ENCODE results near the gene CPSF4L.
"Not testable (repeated sequence)": the region's sequence is repeated elsewhere in the genome, so short reads cannot be mapped to it uniquely, and the experiment has no call there.

CPSF4L gene, protein sequence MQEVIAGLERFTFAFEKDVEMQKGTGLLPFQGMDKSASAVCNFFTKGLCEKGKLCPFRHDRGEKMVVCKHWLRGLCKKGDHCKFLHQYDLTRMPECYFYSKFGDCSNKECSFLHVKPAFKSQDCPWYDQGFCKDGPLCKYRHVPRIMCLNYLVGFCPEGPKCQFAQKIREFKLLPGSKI

DNA sequence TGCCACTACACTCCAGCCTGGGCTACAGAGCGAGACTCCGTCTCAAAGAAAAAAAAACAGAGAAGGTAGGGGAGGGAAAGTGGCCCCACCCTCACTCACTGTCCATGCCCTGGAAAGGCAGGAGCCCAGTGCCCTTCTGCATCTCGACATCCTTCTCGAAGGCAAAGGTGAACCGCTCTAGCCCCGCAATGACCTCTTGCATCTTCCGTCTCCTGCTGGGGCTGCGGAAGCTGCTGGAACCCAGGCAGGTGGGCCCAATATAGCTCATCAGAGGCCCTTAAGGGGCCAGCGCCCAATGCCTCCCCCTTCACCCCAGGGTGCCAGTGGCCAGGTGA is at the start of gene CPSF4L:
CPSF4L (minus strand) TSS at position 264 of the 335 bp plus-strand sequence; CDS start at position 202, 62 bp downstream.
- no peak within 1 kb of the TSS for H3K4me3 ChIP-seq (ENCODE audit: low read length)
- no peak for DNase-seq (ENCODE audit: low read depth, low spot score)
- H3K27ac ChIP-seq (ENCODE audit: low read length), result no peak within 1 kb of the TSS
- H3K4me1 ChIP-seq (ENCODE audit: control insufficient read depth, insufficient read depth, low read length), result peaks cover 2% of the 10 kb centered on the region; the same call in 1 of the 2 replicates
- no CpG with 5 or more reads among the region's 9 CpGs for WGBS (ENCODE audit: insufficient coverage, insufficient read length)
- H3K36me3 ChIP-seq (ENCODE audit: control insufficient read depth, insufficient read depth, low read length), result no peaks in the 10 kb centered on the region
- no peaks in the 10 kb centered on the region for H3K9me3 ChIP-seq (ENCODE audit: control insufficient read depth, insufficient read depth, low read length)
- H3K27me3 ChIP-seq (ENCODE audit: control insufficient read depth, insufficient read depth, low read length), result no peaks in the 10 kb centered on the region

DNA sequence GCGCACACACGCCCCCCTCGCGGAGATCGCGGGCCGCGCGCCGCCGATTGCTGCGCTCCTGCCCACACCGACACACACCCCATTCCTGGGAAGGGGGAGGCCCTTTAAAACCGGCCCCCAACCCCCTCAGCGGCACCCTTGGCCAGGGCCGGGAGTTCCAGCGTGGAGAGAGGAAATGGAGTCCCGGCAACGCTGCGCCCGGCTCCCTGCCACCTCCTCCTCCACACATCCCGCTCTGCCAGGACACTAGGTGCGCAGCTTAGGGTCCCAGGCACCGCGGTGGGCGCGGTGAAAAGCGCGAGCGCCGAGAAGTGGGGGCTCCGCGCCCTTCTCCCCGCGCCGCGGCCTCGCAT is 49.7 kb upstream of the CPSF4L start:
- H3K9me3 ChIP-seq (ENCODE audit: control insufficient read depth, insufficient read depth, low read length), result no peaks in the 10 kb centered on the region
- no peak overlapping the region for H3K27ac ChIP-seq (ENCODE audit: low read length)
- no peaks in the 10 kb centered on the region for H3K36me3 ChIP-seq (ENCODE audit: control insufficient read depth, insufficient read depth, low read length)
- no CpG with 5 or more reads among the region's 38 CpGs for WGBS (ENCODE audit: insufficient coverage, insufficient read length)
- H3K4me1 ChIP-seq (ENCODE audit: control insufficient read depth, insufficient read depth, low read length), result peaks cover 6% of the 10 kb centered on the region; the same call in 1 of the 2 replicates
- no peaks in the 10 kb centered on the region; the same call in 1 of the 2 replicates for H3K27me3 ChIP-seq (ENCODE audit: control insufficient read depth, insufficient read depth, low read length)
- DNase-seq (ENCODE audit: low read depth, low spot score), result no peak
- H3K4me3 ChIP-seq (ENCODE audit: low read length), result peak overlapping the region; percentile 80

DNA sequence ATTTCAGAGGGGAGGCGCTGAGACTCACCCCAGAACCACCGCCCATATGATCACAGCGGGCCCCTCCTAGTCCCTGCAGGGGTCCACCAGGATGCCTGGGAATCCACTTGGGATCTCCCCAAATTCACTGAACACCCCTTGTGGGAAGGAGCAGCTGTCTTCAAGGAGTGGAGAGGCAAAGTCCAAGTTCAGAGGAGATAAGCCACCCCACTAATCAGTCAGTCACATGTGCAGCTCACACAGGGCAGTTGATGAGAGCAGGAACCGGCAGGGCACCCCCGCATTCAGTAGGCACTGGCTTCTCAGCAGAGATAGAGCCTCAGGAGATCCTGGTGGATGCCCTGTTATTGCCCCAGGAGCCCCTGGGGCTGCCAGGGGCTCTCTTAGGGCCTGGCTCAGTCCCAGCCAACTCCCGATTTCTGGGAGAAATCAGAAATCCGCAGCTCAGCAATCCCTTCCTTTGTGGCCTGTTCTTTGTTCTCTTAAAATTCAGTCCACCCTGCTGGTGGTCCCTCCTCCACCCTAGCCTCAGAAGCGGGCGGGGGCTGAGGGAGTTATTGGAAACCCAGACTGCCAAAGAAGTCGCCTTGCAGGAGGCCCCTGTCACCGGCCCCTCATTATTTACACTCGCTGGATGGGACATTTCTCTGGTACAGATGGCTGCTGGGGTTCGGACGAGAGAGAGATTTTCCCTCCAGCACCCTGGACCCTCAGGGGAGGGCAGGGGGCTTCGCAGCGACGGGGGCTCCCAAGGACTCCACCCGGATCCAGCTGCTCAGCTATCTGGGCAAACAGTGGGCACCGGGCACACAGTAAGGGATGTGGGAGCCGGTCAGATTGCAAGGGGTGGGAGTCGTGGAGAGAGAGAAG is 48.3 kb upstream of the CPSF4L start:
- no peak for DNase-seq (ENCODE audit: low read depth, low spot score)
- H3K27ac ChIP-seq (ENCODE audit: low read length), result no peak overlapping the region

DNA sequence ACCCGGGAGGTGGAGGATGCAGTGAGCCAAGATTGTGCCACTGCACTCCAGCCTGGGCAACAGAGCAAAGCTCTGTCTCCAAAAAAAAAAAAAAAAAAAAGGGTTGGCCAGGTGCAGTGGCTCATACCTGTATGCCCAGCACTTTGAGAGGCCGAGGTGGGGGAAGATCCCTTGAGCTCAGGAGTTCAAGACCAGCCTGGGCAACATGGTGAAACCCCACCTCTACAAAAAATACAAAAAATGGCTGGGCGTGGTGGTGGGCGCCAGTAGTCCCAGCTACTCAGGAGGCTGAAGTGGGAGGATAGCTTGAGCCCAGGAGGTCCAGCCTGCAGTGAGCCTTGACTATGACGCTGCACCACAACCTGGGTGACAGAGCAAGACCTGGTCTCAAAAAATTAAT is 47.3 kb upstream of the CPSF4L start:
- not testable (repeated sequence) for H3K4me3 ChIP-seq (ENCODE audit: low read length); H3K36me3 ChIP-seq (ENCODE audit: control insufficient read depth, insufficient read depth, low read length); H3K27me3 ChIP-seq (ENCODE audit: control insufficient read depth, insufficient read depth, low read length); H3K9me3 ChIP-seq (ENCODE audit: control insufficient read depth, insufficient read depth, low read length); DNase-seq (ENCODE audit: low read depth, low spot score); H3K27ac ChIP-seq (ENCODE audit: low read length)
- WGBS (ENCODE audit: insufficient coverage, insufficient read length), result no CpG with 5 or more reads among the region's 5 CpGs
- peaks cover 12% of the 10 kb centered on the region; the same call in 1 of the 2 replicates for H3K4me1 ChIP-seq (ENCODE audit: control insufficient read depth, insufficient read depth, low read length)

More for the DNA sequence above, 48.3 kb upstream of the CPSF4L start:
- Histone ChIP-seq H3K36me3 (ENCODE audit: control insufficient read depth, insufficient read depth, low read length) (no peaks in the 10 kb centered on the region), H3K9me3 (ENCODE audit: control insufficient read depth, insufficient read depth, low read length) (no peaks in the 10 kb centered on the region), H3K4me1 (ENCODE audit: control insufficient read depth, insufficient read depth, low read length) (peaks cover 10% of the 10 kb centered on the region; the same call in 1 of the 2 replicates), H3K4me3 (ENCODE audit: low read length) (peak overlapping the region; percentile 80; the same call in 1 of the 2 replicates), H3K27me3 (ENCODE audit: control insufficient read depth, insufficient read depth, low read length) (no peaks in the 10 kb centered on the region; the same call in 1 of the 2 replicates)
- WGBS (ENCODE audit: insufficient coverage, insufficient read length), result no CpG with 5 or more reads among the region's 21 CpGs

DNA sequence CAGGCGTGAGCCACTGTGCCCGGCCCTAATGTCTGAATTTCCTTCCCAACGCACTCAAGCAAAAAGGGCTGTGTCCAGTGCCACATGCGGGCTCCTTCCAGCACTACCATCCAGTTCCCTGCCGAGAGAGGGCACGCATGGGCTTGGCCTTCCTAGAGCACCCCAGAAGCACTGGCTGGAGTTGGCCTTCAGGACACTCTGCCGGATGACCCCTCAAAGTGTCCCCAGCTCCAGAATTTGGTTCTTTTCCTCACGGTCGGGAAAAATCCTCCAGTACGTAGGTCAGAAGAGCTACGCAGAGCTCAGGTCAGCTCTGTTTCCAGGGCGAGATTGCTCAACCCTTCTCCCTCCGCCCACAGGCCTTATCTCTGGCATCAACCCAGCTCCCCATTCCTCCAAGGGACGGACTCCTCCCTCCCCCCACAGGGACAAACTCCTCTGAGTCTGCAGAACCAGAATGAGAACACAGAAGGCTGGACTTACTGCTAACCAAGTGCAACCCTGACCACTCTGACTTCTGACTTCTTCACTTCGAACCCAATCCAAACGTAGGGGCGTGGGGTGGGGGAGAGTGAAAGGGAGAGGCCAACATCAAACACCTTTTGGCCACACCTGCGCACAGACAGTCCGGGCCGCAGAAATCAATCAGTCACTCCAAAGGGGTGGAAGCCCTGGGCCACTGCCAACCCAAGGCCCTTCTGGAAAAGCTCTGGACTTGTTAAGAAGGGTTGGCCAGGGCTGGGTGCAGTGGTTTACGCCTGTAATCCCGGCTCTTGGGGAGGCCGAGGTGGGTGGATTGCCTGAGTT is 46.5 kb upstream of the CPSF4L start:
- H3K4me1 ChIP-seq (ENCODE audit: control insufficient read depth, insufficient read depth, low read length), result peaks cover 12% of the 10 kb centered on the region; the same call in 1 of the 2 replicates
- no peaks in the 10 kb centered on the region; the same call in 1 of the 2 replicates for H3K27me3 ChIP-seq (ENCODE audit: control insufficient read depth, insufficient read depth, low read length)
- H3K9me3 ChIP-seq (ENCODE audit: control insufficient read depth, insufficient read depth, low read length), result no peaks in the 10 kb centered on the region
- no CpG with 5 or more reads among the region's 23 CpGs for WGBS (ENCODE audit: insufficient coverage, insufficient read length)
- H3K36me3 ChIP-seq (ENCODE audit: control insufficient read depth, insufficient read depth, low read length), result no peaks in the 10 kb centered on the region
- no peak overlapping the region for H3K4me3 ChIP-seq (ENCODE audit: low read length)
- DNase-seq (ENCODE audit: low read depth, low spot score), result no peak
- H3K27ac ChIP-seq (ENCODE audit: low read length), result no peak overlapping the region

DNA sequence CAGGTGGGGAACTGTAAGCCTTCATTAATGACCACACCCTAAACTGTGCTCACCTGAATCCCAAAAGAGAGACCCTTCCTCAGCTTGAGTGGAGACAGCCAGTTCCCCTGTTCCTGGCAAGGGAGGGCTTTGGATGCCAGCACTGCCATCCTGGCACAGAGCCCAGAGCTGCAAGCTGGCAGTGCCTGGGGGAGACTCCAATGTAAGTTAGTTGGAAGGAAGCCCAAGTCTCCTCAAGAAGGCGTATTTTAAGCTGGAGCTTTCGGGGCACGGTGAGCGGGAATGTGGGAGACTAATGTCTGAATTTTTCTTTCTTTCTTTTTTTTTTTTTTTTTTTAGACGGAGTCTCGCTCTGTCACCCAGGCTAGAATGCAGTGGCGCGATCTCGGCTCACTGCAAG is 45.5 kb upstream of the CPSF4L start:
- no peaks in the 10 kb centered on the region for H3K27me3 ChIP-seq (ENCODE audit: control insufficient read depth, insufficient read depth, low read length)
- H3K27ac ChIP-seq (ENCODE audit: low read length), result no peak overlapping the region
- H3K4me3 ChIP-seq (ENCODE audit: low read length), result no peak overlapping the region
- H3K4me1 ChIP-seq (ENCODE audit: control insufficient read depth, insufficient read depth, low read length), result peaks cover 10% of the 10 kb centered on the region; the same call in 1 of the 2 replicates
- no peak for DNase-seq (ENCODE audit: low read depth, low spot score)
- H3K36me3 ChIP-seq (ENCODE audit: control insufficient read depth, insufficient read depth, low read length), result no peaks in the 10 kb centered on the region
- no CpG with 5 or more reads among the region's 9 CpGs for WGBS (ENCODE audit: insufficient coverage, insufficient read length)
- no peaks in the 10 kb centered on the region for H3K9me3 ChIP-seq (ENCODE audit: control insufficient read depth, insufficient read depth, low read length)

DNA sequence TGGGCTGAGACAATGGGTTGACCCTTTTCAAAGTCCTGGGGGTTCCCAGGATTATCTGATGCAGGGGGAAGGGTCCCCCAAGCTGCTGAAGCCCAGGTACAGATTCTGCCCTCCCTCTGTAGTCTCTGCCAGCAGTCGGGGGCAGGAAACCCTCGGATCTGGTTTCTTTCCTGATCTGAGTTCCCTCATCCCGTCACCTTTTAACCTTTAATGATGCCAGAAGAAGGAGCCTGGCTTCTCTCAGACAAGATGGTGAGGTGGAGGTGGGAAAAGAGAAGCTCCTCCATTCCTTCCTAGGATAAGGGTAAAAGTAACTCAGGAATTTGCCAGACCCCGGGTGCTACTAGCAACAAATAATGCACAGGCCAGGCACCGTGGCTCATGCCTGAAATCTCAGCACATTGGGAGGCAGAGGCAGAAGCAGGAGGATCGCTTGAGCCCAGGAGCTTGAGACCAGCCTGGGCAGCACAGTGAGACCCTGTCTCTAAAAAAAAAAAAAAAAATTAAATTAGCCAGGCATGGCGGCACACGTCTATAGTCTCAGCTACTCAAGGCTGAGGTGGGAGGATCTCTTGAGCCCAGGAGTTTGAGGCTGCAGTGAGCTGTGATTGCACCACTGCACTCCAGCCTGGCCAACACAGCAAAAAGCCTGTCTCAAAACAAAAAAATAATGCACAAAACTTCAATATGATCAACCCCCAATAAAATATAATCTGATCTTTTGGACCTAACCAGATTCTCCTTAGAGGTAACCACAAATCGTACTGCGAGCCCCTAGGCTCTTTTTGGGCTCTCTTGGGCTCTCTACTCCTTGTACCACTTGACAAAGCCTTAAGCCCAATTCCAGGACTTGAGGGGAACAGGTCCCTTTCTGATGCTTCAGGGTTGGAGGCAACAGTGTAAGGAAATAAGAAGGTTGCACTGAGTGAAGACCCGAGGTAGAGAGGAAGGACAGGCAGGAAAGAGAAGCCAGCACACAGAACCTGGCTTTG is 44.5 kb upstream of the CPSF4L start:
- H3K36me3 ChIP-seq (ENCODE audit: control insufficient read depth, insufficient read depth, low read length), result no peaks in the 10 kb centered on the region
- H3K4me3 ChIP-seq (ENCODE audit: low read length), result no peak overlapping the region
- H3K27me3 ChIP-seq (ENCODE audit: control insufficient read depth, insufficient read depth, low read length), result no peaks in the 10 kb centered on the region
- peaks cover 10% of the 10 kb centered on the region; the same call in 1 of the 2 replicates for H3K4me1 ChIP-seq (ENCODE audit: control insufficient read depth, insufficient read depth, low read length)
- no peak overlapping the region for H3K27ac ChIP-seq (ENCODE audit: low read length)
- no peak for DNase-seq (ENCODE audit: low read depth, low spot score)
- no peaks in the 10 kb centered on the region for H3K9me3 ChIP-seq (ENCODE audit: control insufficient read depth, insufficient read depth, low read length)
- no CpG with 5 or more reads among the region's 11 CpGs for WGBS (ENCODE audit: insufficient coverage, insufficient read length)

DNA sequence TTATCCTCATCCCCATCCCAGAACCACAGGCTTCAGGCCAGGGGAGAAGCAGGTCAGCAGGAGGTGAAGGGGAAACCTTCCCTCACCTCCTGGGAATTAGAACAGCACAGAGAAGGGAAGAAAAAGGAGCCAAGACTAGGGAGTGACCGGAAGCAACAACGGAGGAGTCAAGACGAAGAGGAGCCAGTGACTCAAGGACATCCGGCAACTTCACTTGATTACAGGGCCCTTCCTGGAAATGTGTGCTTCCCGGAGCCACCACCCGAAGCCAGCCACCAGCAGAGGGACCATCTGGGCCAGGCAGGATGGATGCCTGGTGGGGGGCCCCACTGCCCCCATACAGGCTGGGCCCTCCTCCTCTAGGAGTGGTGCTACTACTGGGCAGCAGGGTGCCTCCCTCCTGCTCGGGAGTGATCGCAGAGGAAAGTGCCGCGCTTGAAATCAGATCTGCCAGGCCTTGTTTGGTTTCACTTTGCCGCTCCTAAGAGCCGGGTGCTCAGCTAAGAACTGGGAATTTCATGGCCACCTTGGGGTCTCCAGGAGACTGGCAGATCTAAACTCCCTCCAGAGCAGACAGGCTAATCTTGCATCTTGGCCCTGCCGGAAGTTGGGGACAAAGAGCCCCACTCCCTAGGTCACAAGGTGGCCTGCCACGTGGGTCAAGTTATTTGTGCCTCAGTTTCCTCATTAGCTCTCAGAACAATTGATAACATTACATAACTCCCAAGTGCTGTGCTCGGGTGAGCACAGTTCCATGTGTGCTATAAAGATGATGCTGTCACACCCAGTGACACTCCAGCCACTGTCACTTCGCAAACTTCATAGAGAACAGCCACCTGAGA is 43.5 kb upstream of the CPSF4L start:
- no peak for DNase-seq (ENCODE audit: low read depth, low spot score)
- no peaks in the 10 kb centered on the region for H3K9me3 ChIP-seq (ENCODE audit: control insufficient read depth, insufficient read depth, low read length)
- peaks cover 10% of the 10 kb centered on the region; the same call in 1 of the 2 replicates for H3K4me1 ChIP-seq (ENCODE audit: control insufficient read depth, insufficient read depth, low read length)
- H3K4me3 ChIP-seq (ENCODE audit: low read length), result no peak overlapping the region
- no CpG with 5 or more reads among the region's 16 CpGs for WGBS (ENCODE audit: insufficient coverage, insufficient read length)
- H3K36me3 ChIP-seq (ENCODE audit: control insufficient read depth, insufficient read depth, low read length), result no peaks in the 10 kb centered on the region
- no peaks in the 10 kb centered on the region for H3K27me3 ChIP-seq (ENCODE audit: control insufficient read depth, insufficient read depth, low read length)
- no peak overlapping the region for H3K27ac ChIP-seq (ENCODE audit: low read length)

DNA sequence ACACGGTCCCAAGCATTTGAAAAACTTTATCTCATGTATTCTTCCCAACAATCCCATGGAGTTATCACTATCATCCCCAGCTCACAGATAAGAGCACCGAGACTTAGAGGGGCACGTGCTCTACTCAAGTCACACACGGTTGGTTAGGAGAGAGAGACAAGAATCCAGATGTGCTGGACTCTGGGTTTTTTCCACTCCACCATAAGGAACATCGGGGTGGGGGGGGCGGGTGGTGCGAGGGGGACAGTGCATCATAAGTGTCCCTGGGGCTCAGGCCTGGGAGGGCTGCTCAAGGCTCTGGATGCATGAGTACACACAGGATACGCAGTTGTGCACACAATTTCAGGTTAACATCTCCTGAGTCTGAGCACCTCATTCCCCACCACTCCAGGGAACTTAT is 42.8 kb upstream of the CPSF4L start:
- H3K9me3 ChIP-seq (ENCODE audit: control insufficient read depth, insufficient read depth, low read length), result no peaks in the 10 kb centered on the region
- DNase-seq (ENCODE audit: low read depth, low spot score), result no peak
- no CpG with 5 or more reads among the region's 8 CpGs for WGBS (ENCODE audit: insufficient coverage, insufficient read length)
- H3K27ac ChIP-seq (ENCODE audit: low read length), result no peak overlapping the region
- no peaks in the 10 kb centered on the region for H3K27me3 ChIP-seq (ENCODE audit: control insufficient read depth, insufficient read depth, low read length)
- H3K4me1 ChIP-seq (ENCODE audit: control insufficient read depth, insufficient read depth, low read length), result peaks cover 9% of the 10 kb centered on the region; the same call in 1 of the 2 replicates
- no peak overlapping the region for H3K4me3 ChIP-seq (ENCODE audit: low read length)
- H3K36me3 ChIP-seq (ENCODE audit: control insufficient read depth, insufficient read depth, low read length), result no peaks in the 10 kb centered on the region

Measured in iPS DF 6.9 (cell line).